Measurements from ENCODE around the gene DENND2A.

The DENND2A gene

GRCh38 chr7:140497241-140497769, 143.3 kb downstream of the DENND2A start:
- no peak for TF ChIP-seq POLR2A (IDR thresholded peaks at IDR 0.05; ENCODE audit: low read depth, low read length)
- no peak for DNase-seq (ENCODE audit: insufficient read length, low spot score)
- FAIRE-seq = no peak

GRCh38 chr7:140495514-140496097, 145.0 kb downstream of the DENND2A start:
- FAIRE-seq = no peak
- DNase-seq (ENCODE audit: insufficient read length, low spot score) = no peak
- no peak for TF ChIP-seq POLR2A (IDR thresholded peaks at IDR 0.05; ENCODE audit: low read depth, low read length)

- FAIRE-seq = no peak
- no peak for TF ChIP-seq POLR2A (IDR thresholded peaks at IDR 0.05; ENCODE audit: low read depth, low read length)
- DNase-seq (ENCODE audit: insufficient read length, low spot score) = no peak
Measured at GRCh38 chr7:140494867-140495266, 145.7 kb downstream of the DENND2A start.

GRCh38 chr7:140489026-140489359, 151.6 kb downstream of the DENND2A start:
- FAIRE-seq = no peak
- TF ChIP-seq POLR2A (IDR thresholded peaks at IDR 0.05; ENCODE audit: low read depth, low read length) = no peak
- DNase-seq (ENCODE audit: insufficient read length, low spot score) = no peak

- TF ChIP-seq POLR2A (IDR thresholded peaks at IDR 0.05; ENCODE audit: low read depth, low read length) = no peak
- DNase-seq (ENCODE audit: insufficient read length, low spot score) (no peak), FAIRE-seq (no peak)
Measured at GRCh38 chr7:140485500-140486265, 154.9 kb downstream of the DENND2A start.

- FAIRE-seq = no peak
- no peak for DNase-seq (ENCODE audit: insufficient read length, low spot score)
- TF ChIP-seq POLR2A (IDR thresholded peaks at IDR 0.05; ENCODE audit: low read depth, low read length) = no peak
Measured at GRCh38 chr7:140484951-140485499, 155.6 kb downstream of the DENND2A start.

- no peak for DNase-seq (ENCODE audit: insufficient read length, low spot score)
- no peak for FAIRE-seq
- TF ChIP-seq POLR2A (IDR thresholded peaks at IDR 0.05; ENCODE audit: low read depth, low read length) = no peak
Measured at GRCh38 chr7:140484479-140484878, 156.1 kb downstream of the DENND2A start.

GRCh38 chr7:140479739-140480084, 160.9 kb downstream of the DENND2A start:
- FAIRE-seq (no peak), DNase-seq (ENCODE audit: insufficient read length, low spot score) (no peak)
- no peak for TF ChIP-seq POLR2A (IDR thresholded peaks at IDR 0.05; ENCODE audit: low read depth, low read length)

- FAIRE-seq = peak; percentile 38
- peak; percentile 82 for TF ChIP-seq POLR2A (IDR thresholded peaks at IDR 0.05; ENCODE audit: low read depth, low read length)
- peak; percentile 86 for DNase-seq (ENCODE audit: insufficient read length, low spot score)
Measured at GRCh38 chr7:140479062-140479738, 161.4 kb downstream of the DENND2A start, which contains the start of gene MKRN1. TSS of gene MKRN1 (minus strand) at chr7:140479505. CDS start at chr7:140479344, 161 bp downstream.

- no peak for FAIRE-seq
- TF ChIP-seq POLR2A (IDR thresholded peaks at IDR 0.05; ENCODE audit: low read depth, low read length) = peak; percentile 15; the same call in 1 of the 2 replicates
- DNase-seq (ENCODE audit: insufficient read length, low spot score) = peak; percentile 56
Measured at GRCh38 chr7:140478246-140479061, 162.2 kb downstream of the DENND2A start.

- DNase-seq (ENCODE audit: insufficient read length, low spot score) (no peak), FAIRE-seq (no peak)
- no peak for TF ChIP-seq POLR2A (IDR thresholded peaks at IDR 0.05; ENCODE audit: low read depth, low read length)
Measured at GRCh38 chr7:140476698-140477261, 163.8 kb downstream of the DENND2A start.

GRCh38 chr7:140475747-140476333, 164.8 kb downstream of the DENND2A start:
- no peak for TF ChIP-seq POLR2A (IDR thresholded peaks at IDR 0.05; ENCODE audit: low read depth, low read length)
- FAIRE-seq (no peak), DNase-seq (ENCODE audit: insufficient read length, low spot score) (peak; percentile 57)
